ENCODE measurements around the gene SYNE3. TPM values are rescaled to one million over a fixed set of nuclear protein-coding genes. Genes with fewer than 3 reads are reported as not detected.

The SYNE3 gene
- total and polyA plus RNA-seq, 9 of the 15 experiments (the other 6 are each of a cell fraction or from before 2014, with no cell fraction given), result 0.04 to 3.1 (median 0.55) TPM

- TF ChIP-seq CBFA2T3 (IDR thresholded peaks at IDR 0.05) (peak; percentile 49; the same call in 1 of the 2 replicates), ZNF197 (CRISPR knock-in tag; IDR thresholded peaks at IDR 0.05; ENCODE audit: low read depth) (no peak), PCBP1 (IDR thresholded peaks at IDR 0.05; ENCODE audit: low read depth, low read length, poor library complexity, severe bottlenecking) (no peak), TAL1 (IDR thresholded peaks at IDR 0.05) (peak; percentile 31; the same call in 1 of the 2 replicates), HINFP (tag; conservative IDR thresholded peaks at IDR 0.05; ENCODE audit: low read depth) (no peak), NBN (IDR thresholded peaks at IDR 0.05; ENCODE audit: low read depth) (no peak), GABPB2 (CRISPR knock-in tag; conservative IDR thresholded peaks at IDR 0.05) (no peak), ZNF57 (CRISPR knock-in tag; IDR thresholded peaks at IDR 0.05) (no peak), C11orf30 (IDR thresholded peaks at IDR 0.05; ENCODE audit: low read depth) (0 out of 2 replicates have a peak, but pooled peaks have one; percentile 14), GATAD2A (IDR thresholded peaks at IDR 0.05) (no peak), ZNF316 (IDR thresholded peaks at IDR 0.05) (peak; percentile 42), MAFK (IDR thresholded peaks at IDR 0.05; ENCODE audit: low read length) (no peak)
Measured at GRCh38 chr14:95541932-95542930, 25.8 kb upstream of the SYNE3 start (continued).
